Subcutaneous adipose tissue (tissue), 4 donors: ENCODE data around the gene RND3. TPM values are rescaled to one million over a fixed set of nuclear protein-coding genes. Genes with fewer than 3 reads are reported as not detected.

Source experiments
- CTCF ChIP-seq: fragments of 450-650 bp; IDR thresholded peaks from one replicate; pipeline ENCODE4 v1.5.1; 2016; ENCODE audit warnings: low read depth, mild to moderate bottlenecking, control low read depth, antibody characterized with exemption, moderate library complexity
- total RNA-seq, 4 donors: library from RNA; depleted of rRNA; stranded (reverse); fragments of >200 nt; gene quantifications; one replicate each; pipeline ENCODE4 v1.1.0, GENCODE V29; 2016

RND3 gene
- total RNA-seq, 4 donors from 2014 or later, result 15.3 to 141 (median 86.9) TPM

- no peak for TF ChIP-seq CTCF
Observed at GRCh38 chr2:150467621-150467963, 19.9 kb downstream of the RND3 start.

- TF ChIP-seq CTCF, result no peak
Observed at GRCh38 chr2:150466741-150467620, 20.5 kb downstream of the RND3 start.

- no peak for TF ChIP-seq CTCF
Observed at GRCh38 chr2:150465703-150466569, 21.5 kb downstream of the RND3 start.

GRCh38 chr2:150464986-150465385 lies 22.5 kb downstream of the RND3 start:
- no peak for TF ChIP-seq CTCF

- no peak for TF ChIP-seq CTCF
Observed at GRCh38 chr2:150464270-150464669, 23.2 kb downstream of the RND3 start.

- no peak for TF ChIP-seq CTCF
Observed at GRCh38 chr2:150462770-150463169, 24.7 kb downstream of the RND3 start.

GRCh38 chr2:150459281-150459680 lies 28.2 kb downstream of the RND3 start:
- no peak for TF ChIP-seq CTCF
